NCI-H187 treated with DMSO at 0.1 percent for 48 hours (cell line): ENCODE measurements around the gene HLA-DMB.

Experiments
- DNase-seq: peaks from one replicate; lab custom pipeline; 2025; lab: John Stamatoyannopoulos, UW

The HLA-DMB gene

GRCh38 chr6:32908897-32909296 lies 31.9 kb downstream of the HLA-DMB start:
- DNase-seq = no peak

GRCh38 chr6:32906539-32906938 lies 34.3 kb downstream of the HLA-DMB start:
- DNase-seq = no peak

- no peak for DNase-seq
Observed at GRCh38 chr6:32905078-32905477, 35.8 kb downstream of the HLA-DMB start.

GRCh38 chr6:32903952-32904351 lies 36.9 kb downstream of the HLA-DMB start:
- DNase-seq = no peak

GRCh38 chr6:32895006-32895345 lies 45.9 kb downstream of the HLA-DMB start:
- no peak for DNase-seq

- peak; percentile 66 for DNase-seq
Observed at GRCh38 chr6:32894085-32895005, 46.5 kb downstream of the HLA-DMB start.

- no peak for DNase-seq
Observed at GRCh38 chr6:32890831-32891230, 50.0 kb downstream of the HLA-DMB start.

- no peak for DNase-seq
Observed at GRCh38 chr6:32889533-32889932, 51.3 kb downstream of the HLA-DMB start.

GRCh38 chr6:32888576-32888975 lies 52.3 kb downstream of the HLA-DMB start:
- no peak for DNase-seq

- no peak for DNase-seq
Observed at GRCh38 chr6:32887616-32888015, 53.2 kb downstream of the HLA-DMB start.

- DNase-seq = no peak
Observed at GRCh38 chr6:32886681-32887383, 54.0 kb downstream of the HLA-DMB start.

- DNase-seq = no peak
Observed at GRCh38 chr6:32885698-32886286, 55.0 kb downstream of the HLA-DMB start.
